Ovary (tissue), 3 donors: ENCODE measurements around the gene JAM2.

Source experiments
- CTCF ChIP-seq, 3 donors: fragments of 450-650 bp in 2 of 3; fragments of 200-600 bp in 1 of 3; IDR thresholded peaks; one replicate each; pipeline versions ENCODE4 v1.5.1 to v1.8.0; 2016 to 2022; ENCODE audit warnings: antibody characterized with exemption in 3 of 3, mild to moderate bottlenecking in 1 of 3
- EP300 ChIP-seq: sonication (generic); formaldehyde crosslinking; IDR thresholded peaks from one replicate; pipeline ENCODE4 v1.6.1; 2017; ENCODE audit warnings: antibody characterized with exemption
- POLR2A ChIP-seq: fragments of 450-650 bp; IDR thresholded peaks from one replicate; pipeline ENCODE4 v1.6.1; 2017; ENCODE audit warnings: antibody characterized with exemption, mild to moderate bottlenecking, moderate library complexity
- donor health status: DM: no; HTN: no; CAD: no.

GRCh38 chr21:25660233-25660632, 21.2 kb downstream of the JAM2 start:
- TF ChIP-seq CTCF (IDR thresholded peaks at IDR 0.05) = no peak
- TF ChIP-seq POLR2A = no peak
- TF ChIP-seq EP300 = no peak
